Measurements from ENCODE around the gene GLB1L2. TPM values are rescaled to one million over a fixed set of nuclear protein-coding genes. Genes with fewer than 3 reads are reported as not detected.

GLB1L2 gene
- total RNA-seq, 2 experiments from 2014 or later = 1.2 to 1.9 TPM

- POLR2A ChIA-PET = interaction anchor here (0.5 kb wide), 1 partner anchor 33 kb away, joined by 3 read pairs; no protein-coding TSS in a partner anchor
- peak overlapping the region; percentile 12 for H3K27ac Mint-ChIP-seq
Observed at GRCh38 chr11:134385774-134386565, 54.2 kb downstream of the GLB1L2 start.

GRCh38 chr11:134386945-134387344 is 55.2 kb downstream of the GLB1L2 start:
- Mint-ChIP-seq H3K9me3 (ENCODE audit: insufficient read depth) (no peaks in the 10 kb centered on the region), H3K36me3 (ENCODE audit: low read depth) (no peaks in the 10 kb centered on the region), H3K27ac (no peak overlapping the region), H3K27me3 (ENCODE audit: low read depth) (peaks cover 12% of the 10 kb centered on the region), H3K4me3 (peak overlapping the region; percentile 6), H3K4me1 (ENCODE audit: low read depth) (peaks cover 18% of the 10 kb centered on the region)
- DNase-seq = peak; percentile 24
- peak; percentile 62 for ATAC-seq
- ChIA-PET CTCF (no interaction called here), POLR2A (no interaction called here)

More at GRCh38 chr11:134385774-134386565, 54.2 kb downstream of the GLB1L2 start:
- no peak overlapping the region for H3K4me3 Mint-ChIP-seq
- peaks cover 12% of the 10 kb centered on the region for H3K27me3 Mint-ChIP-seq (ENCODE audit: low read depth)
- DNase-seq = no peak
- ATAC-seq = no peak
- peaks cover 18% of the 10 kb centered on the region for H3K4me1 Mint-ChIP-seq (ENCODE audit: low read depth)
- no peaks in the 10 kb centered on the region for H3K9me3 Mint-ChIP-seq (ENCODE audit: insufficient read depth)
- H3K36me3 Mint-ChIP-seq (ENCODE audit: low read depth) = no peaks in the 10 kb centered on the region
- CTCF ChIA-PET = no interaction called here

- no peak for DNase-seq
- ChIA-PET POLR2A (no interaction called here), CTCF (no interaction called here)
- H3K9me3 Mint-ChIP-seq (ENCODE audit: insufficient read depth) = no peaks in the 10 kb centered on the region
- H3K4me1 Mint-ChIP-seq (ENCODE audit: low read depth) = peaks cover 18% of the 10 kb centered on the region
- H3K27me3 Mint-ChIP-seq (ENCODE audit: low read depth) = peaks cover 12% of the 10 kb centered on the region
- no peak overlapping the region for H3K27ac Mint-ChIP-seq
- H3K4me3 Mint-ChIP-seq = no peak overlapping the region
- H3K36me3 Mint-ChIP-seq (ENCODE audit: low read depth) = no peaks in the 10 kb centered on the region
- no peak for ATAC-seq
Observed at GRCh38 chr11:134387501-134387900, 55.7 kb downstream of the GLB1L2 start.

- Mint-ChIP-seq H3K27me3 (ENCODE audit: low read depth) (peaks cover 14% of the 10 kb centered on the region), H3K4me3 (no peak overlapping the region), H3K9me3 (ENCODE audit: insufficient read depth) (no peaks in the 10 kb centered on the region), H3K4me1 (ENCODE audit: low read depth) (peaks cover 18% of the 10 kb centered on the region), H3K27ac (no peak overlapping the region), H3K36me3 (ENCODE audit: low read depth) (no peaks in the 10 kb centered on the region)
- no peak for DNase-seq
- POLR2A ChIA-PET = no interaction called here
- CTCF ChIA-PET = no interaction called here
- no peak for ATAC-seq
Observed at GRCh38 chr11:134388590-134388989, 56.8 kb downstream of the GLB1L2 start.

GRCh38 chr11:134389464-134390180 is 57.8 kb downstream of the GLB1L2 start:
- ChIA-PET CTCF (no interaction called here), POLR2A (no interaction called here)
- DNase-seq (no peak), ATAC-seq (no peak)
- H3K36me3 Mint-ChIP-seq (ENCODE audit: low read depth) = no peaks in the 10 kb centered on the region
- H3K27me3 Mint-ChIP-seq (ENCODE audit: low read depth) = peaks cover 16% of the 10 kb centered on the region
- peaks cover 18% of the 10 kb centered on the region for H3K4me1 Mint-ChIP-seq (ENCODE audit: low read depth)
- no peak overlapping the region for H3K27ac Mint-ChIP-seq
- no peak overlapping the region for H3K4me3 Mint-ChIP-seq
- H3K9me3 Mint-ChIP-seq (ENCODE audit: insufficient read depth) = no peaks in the 10 kb centered on the region

- Mint-ChIP-seq H3K27ac (no peak overlapping the region), H3K4me3 (no peak overlapping the region), H3K36me3 (ENCODE audit: low read depth) (no peaks in the 10 kb centered on the region), H3K4me1 (ENCODE audit: low read depth) (peaks cover 16% of the 10 kb centered on the region), H3K9me3 (ENCODE audit: insufficient read depth) (no peaks in the 10 kb centered on the region), H3K27me3 (ENCODE audit: low read depth) (peaks cover 12% of the 10 kb centered on the region)
- ChIA-PET POLR2A (no interaction called here), CTCF (no interaction called here)
- ATAC-seq = no peak
- no peak for DNase-seq
Observed at GRCh38 chr11:134390706-134391569, 59.1 kb downstream of the GLB1L2 start.

GRCh38 chr11:134391656-134392055 is 59.9 kb downstream of the GLB1L2 start:
- Mint-ChIP-seq H3K9me3 (ENCODE audit: insufficient read depth) (no peaks in the 10 kb centered on the region), H3K36me3 (ENCODE audit: low read depth) (no peaks in the 10 kb centered on the region), H3K27me3 (ENCODE audit: low read depth) (peaks cover 12% of the 10 kb centered on the region), H3K27ac (no peak overlapping the region), H3K4me3 (no peak overlapping the region), H3K4me1 (ENCODE audit: low read depth) (peaks cover 9% of the 10 kb centered on the region)
- CTCF ChIA-PET = no interaction called here
- DNase-seq (no peak), ATAC-seq (no peak)
- POLR2A ChIA-PET = no interaction called here

GRCh38 chr11:134392953-134393615 is 61.3 kb downstream of the GLB1L2 start:
- ATAC-seq = no peak
- H3K27ac Mint-ChIP-seq = no peak overlapping the region
- H3K4me3 Mint-ChIP-seq = no peak overlapping the region
- DNase-seq = no peak
- POLR2A ChIA-PET = no interaction called here
- no peaks in the 10 kb centered on the region for H3K4me1 Mint-ChIP-seq (ENCODE audit: low read depth)
- CTCF ChIA-PET = no interaction called here
- no peaks in the 10 kb centered on the region for H3K9me3 Mint-ChIP-seq (ENCODE audit: insufficient read depth)
- H3K27me3 Mint-ChIP-seq (ENCODE audit: low read depth) = peaks cover 11% of the 10 kb centered on the region
- H3K36me3 Mint-ChIP-seq (ENCODE audit: low read depth) = no peaks in the 10 kb centered on the region

GRCh38 chr11:134393638-134394037 is 61.9 kb downstream of the GLB1L2 start:
- Mint-ChIP-seq H3K27me3 (ENCODE audit: low read depth) (peaks cover 7% of the 10 kb centered on the region), H3K27ac (no peak overlapping the region), H3K4me3 (no peak overlapping the region), H3K4me1 (ENCODE audit: low read depth) (no peaks in the 10 kb centered on the region), H3K9me3 (ENCODE audit: insufficient read depth) (no peaks in the 10 kb centered on the region), H3K36me3 (ENCODE audit: low read depth) (no peaks in the 10 kb centered on the region)
- ATAC-seq = no peak
- CTCF ChIA-PET = no interaction called here
- DNase-seq = no peak
- POLR2A ChIA-PET = no interaction called here

- ChIA-PET POLR2A (no interaction called here), CTCF (no interaction called here)
- Mint-ChIP-seq H3K4me3 (no peak overlapping the region), H3K9me3 (ENCODE audit: insufficient read depth) (no peaks in the 10 kb centered on the region), H3K27ac (no peak overlapping the region), H3K27me3 (ENCODE audit: low read depth) (peaks cover 5% of the 10 kb centered on the region), H3K4me1 (ENCODE audit: low read depth) (no peaks in the 10 kb centered on the region), H3K36me3 (ENCODE audit: low read depth) (no peaks in the 10 kb centered on the region)
- no peak for ATAC-seq
- no peak for DNase-seq
Observed at GRCh38 chr11:134394311-134394710, 62.5 kb downstream of the GLB1L2 start.

- DNase-seq (no peak), ATAC-seq (no peak)
- peaks cover 5% of the 10 kb centered on the region for H3K27me3 Mint-ChIP-seq (ENCODE audit: low read depth)
- H3K4me1 Mint-ChIP-seq (ENCODE audit: low read depth) = no peaks in the 10 kb centered on the region
- no peaks in the 10 kb centered on the region for H3K36me3 Mint-ChIP-seq (ENCODE audit: low read depth)
- H3K4me3 Mint-ChIP-seq = no peak overlapping the region
- CTCF ChIA-PET = no interaction called here
- no peak overlapping the region for H3K27ac Mint-ChIP-seq
- POLR2A ChIA-PET = no interaction called here
- H3K9me3 Mint-ChIP-seq (ENCODE audit: insufficient read depth) = no peaks in the 10 kb centered on the region
Observed at GRCh38 chr11:134395002-134395401, 63.2 kb downstream of the GLB1L2 start.

Measured in activated CD8-positive, alpha-beta T cell treated with anti-CD3 and anti-CD28 coated beads, Interleukin-2, amount 10 ng/mL, durations not matched to agents 7 days and 5 days (primary cell).